Stimulated activated CD8-positive, alpha-beta memory T cell treated with anti-CD3 and anti-CD28 coated beads, Interleukin-7, amount 100 ng/mL, for 48 hours (primary cell): ENCODE results near the gene BEND4.

Experiments used
- DNase-seq, 2 donors: peaks; one replicate each; pipeline ENCODE4 v3.0.0-alpha.2; 2020; ENCODE audit warnings: low read depth in 1 of 2; ENCODE audit errors: extremely low read depth in 1 of 2

Gene BEND4

DNA sequence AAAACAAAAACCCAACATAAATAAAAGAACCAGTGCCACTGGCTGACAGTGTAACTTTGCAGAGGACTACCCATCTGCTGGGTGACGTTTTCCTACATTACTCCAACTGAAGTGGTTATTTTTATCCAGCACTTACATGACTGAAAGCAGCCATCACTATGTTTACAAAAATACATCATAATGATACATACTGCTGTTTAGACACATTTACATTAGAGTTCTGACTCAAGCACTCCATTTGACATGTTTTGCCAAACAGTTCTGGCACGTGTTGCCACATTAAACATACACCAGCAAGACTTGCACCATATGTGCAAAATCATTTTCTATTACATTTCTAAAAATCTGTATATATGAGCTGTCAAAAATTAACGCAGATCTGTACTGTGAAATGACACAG lies 39.6 kb downstream of the BEND4 start:
- no peak for DNase-seq

DNA sequence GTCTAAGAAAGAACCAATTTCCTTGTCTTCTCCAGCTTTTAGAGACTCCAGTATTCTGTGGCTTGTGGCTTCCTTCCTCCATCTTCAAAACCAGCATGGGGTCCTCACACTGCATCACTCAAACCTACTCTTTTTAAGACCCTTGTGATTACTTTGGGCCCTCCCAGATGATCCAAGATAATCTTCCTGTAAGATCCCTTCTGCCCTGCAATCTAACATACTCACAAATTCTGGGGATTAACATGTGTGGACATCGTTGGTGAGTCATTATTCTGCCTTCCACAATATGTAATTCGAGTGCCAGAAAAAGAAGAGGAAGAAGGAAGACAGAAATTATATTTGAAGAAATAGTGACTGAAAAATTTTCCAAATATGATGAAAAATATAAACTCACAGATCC lies 47.9 kb downstream of the BEND4 start:
- no peak for DNase-seq

- no peak for DNase-seq
Measured at GRCh38 chr4:42101446-42101975, 50.9 kb downstream of the BEND4 start.

- DNase-seq = no peak
Measured at GRCh38 chr4:42088386-42088785, 64.1 kb downstream of the BEND4 start.

DNA sequence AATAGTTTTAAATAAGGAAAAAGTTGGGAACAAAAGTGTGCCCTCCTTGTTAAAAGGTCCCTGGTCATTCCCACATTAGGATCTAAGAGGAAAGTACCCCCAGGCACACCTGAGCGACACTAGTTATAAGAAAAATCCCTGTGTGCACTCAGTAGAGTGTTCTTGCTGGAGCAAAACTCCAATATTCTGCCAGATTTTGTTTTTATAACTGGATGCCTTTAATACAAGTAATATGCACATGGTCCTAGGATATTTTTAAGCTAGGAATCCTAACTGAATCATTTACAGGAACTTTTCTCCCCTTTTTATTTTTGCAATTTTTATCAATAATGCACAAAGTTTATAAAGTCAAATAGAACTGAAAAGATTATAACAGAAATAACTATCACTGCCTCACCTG lies 68.6 kb downstream of the BEND4 start:
- no peak for DNase-seq

GRCh38 chr4:42080306-42080705 lies 72.1 kb downstream of the BEND4 start:
- no peak for DNase-seq

- DNase-seq = no peak
Measured at GRCh38 chr4:42078184-42078801, 74.2 kb downstream of the BEND4 start.

DNA sequence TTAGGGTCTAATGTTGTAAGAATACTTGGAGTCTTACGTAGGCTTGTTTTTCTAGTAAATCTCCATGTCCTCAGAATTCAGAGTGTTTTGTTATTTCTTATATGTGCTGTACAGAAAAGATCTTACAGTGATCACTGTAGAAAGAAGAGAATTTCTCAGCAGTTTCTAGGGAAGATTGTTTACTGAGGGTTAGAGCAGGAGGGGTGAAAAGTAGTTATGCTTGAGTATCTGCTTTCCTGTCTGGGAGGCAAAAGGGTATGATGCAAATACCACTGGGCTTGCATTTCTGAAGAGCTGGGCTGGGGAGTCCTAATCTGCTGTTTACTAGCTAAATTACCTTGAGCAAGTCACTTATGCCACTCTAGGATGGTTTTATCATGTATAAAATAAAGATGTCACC lies 78.2 kb downstream of the BEND4 start:
- DNase-seq = no peak

DNA sequence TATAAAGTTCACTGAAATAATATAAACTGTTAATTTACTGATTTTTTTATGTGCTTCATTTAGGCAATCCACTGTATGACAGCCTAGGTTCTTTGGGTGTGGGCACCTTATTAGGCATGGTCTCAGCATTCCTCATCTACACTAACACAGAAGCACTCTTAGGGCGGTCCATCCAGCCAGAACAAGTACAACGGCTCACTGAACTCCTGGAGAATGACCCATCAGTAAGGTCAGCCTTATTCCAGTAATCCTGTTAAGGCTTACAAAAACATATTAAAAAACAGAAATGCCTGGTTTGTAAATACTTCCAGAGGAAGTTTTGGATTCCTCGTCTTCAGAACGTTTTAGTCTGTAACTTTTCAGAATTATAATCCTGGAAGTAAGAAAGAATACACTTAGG lies 82.0 kb downstream of the BEND4 start:
- DNase-seq = no peak

DNA sequence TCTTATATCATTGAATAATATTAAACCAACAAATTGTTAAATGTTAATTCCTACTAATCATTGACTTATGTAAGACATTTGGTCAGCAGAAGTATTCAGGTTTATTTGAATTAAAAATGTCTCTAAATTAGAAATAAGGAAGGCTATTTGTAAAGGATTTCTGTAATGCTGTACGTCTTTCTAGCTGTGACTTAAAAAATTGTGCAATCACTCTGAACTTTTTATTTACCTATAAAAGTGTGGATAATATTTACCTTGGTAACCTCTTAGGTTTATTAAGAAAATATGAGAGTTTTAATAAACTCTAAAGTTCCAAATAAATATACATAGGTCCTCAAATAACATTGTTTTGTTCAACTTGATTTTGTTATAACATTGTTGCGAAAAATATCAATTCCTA lies 85.2 kb downstream of the BEND4 start:
- no peak for DNase-seq

DNA sequence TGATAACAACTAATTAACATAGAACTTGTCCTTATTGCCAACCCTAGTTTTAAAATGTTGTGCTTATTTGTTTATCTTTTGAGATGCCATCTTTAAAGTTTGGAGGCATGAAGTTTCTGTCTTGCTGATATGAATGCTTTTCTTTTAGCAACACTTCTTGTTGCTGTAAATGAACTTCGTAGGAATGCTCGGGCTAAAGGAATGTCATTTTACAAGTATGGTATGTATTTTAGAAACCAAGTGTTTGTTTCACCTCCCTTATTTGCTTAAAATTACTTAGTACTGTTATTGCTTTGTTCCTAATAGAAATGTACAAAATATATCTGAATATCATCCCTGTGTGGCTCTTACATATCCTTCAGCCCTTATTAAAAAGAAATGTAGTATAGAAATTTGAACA lies 86.1 kb downstream of the BEND4 start:
- no peak for DNase-seq
